SK-N-MC (cell line): ENCODE data around the gene CEACAM5.
A peak's percentile ranks its signal among the peaks of the same experiment; 100 is the strongest.

Experiments
- DNase-seq: peaks from one replicate; pipeline ENCODE4 v3.0.0-alpha.2; 2011; ENCODE audit warnings: low read depth, low spot score
- H3K27ac ChIP-seq: fragments of 200-600 bp; sonication (generic); 2 replicates; pipeline ENCODE4 v1.5.1; 2016; ENCODE audit warnings: mixed run types
- H3K36me3 ChIP-seq: fragments of 200-600 bp; sonication (generic); 2 replicates; pipeline ENCODE4 v1.6.1; 2017; ENCODE audit warnings: antibody characterized with exemption, low read length, mixed read lengths; ENCODE audit not compliant: insufficient read depth
- H3K4me3 ChIP-seq: fragments of 200-600 bp; sonication (generic); 2 replicates; pipeline ENCODE4 v1.5.1; 2016
- H3K9ac ChIP-seq: fragments of 200-600 bp; sonication (generic); 2 replicates; pipeline ENCODE4 v1.8.0; 2017; ENCODE audit warnings: mixed run types, mixed read lengths; ENCODE audit not compliant: insufficient read length
- H3K9me3 ChIP-seq: fragments of 200-600 bp; sonication (generic); 2 replicates; pipeline ENCODE4 v1.6.1; 2017; ENCODE audit warnings: low read depth, mild to moderate bottlenecking, antibody characterized with exemption, low read length, moderate library complexity, mixed read lengths
- EZH2 ChIP-seq: fragments of 200-600 bp; sonication (generic); IDR thresholded peaks from one replicate; pipeline ENCODE4 v1.6.1; 2017; ENCODE audit warnings: antibody characterized with exemption
- FOXP2 ChIP-seq: optimal IDR thresholded peaks from 2 replicates; pipeline ENCODE3; 2011; ENCODE audit warnings: mild to moderate bottlenecking, moderate library complexity; ENCODE audit not compliant: insufficient read depth; ENCODE audit errors: extremely low read length, control extremely low read depth
- POLR2AphosphoS5 ChIP-seq: IDR thresholded peaks from 2 replicates; pipeline ENCODE4 v1.6.1; 2012; ENCODE audit warnings: mild to moderate bottlenecking, low read depth, low read length, borderline replicate concordance

CEACAM5 gene

GRCh38 chr19:41698746-41699230 lies 9.6 kb upstream of the CEACAM5 start:
- no peak for TF ChIP-seq EZH2
- TF ChIP-seq FOXP2, result no peak
- no peak; the same call in 1 of the 2 replicates for TF ChIP-seq POLR2AphosphoS5
- peak; percentile 26 for DNase-seq
- peak overlapping the region; percentile 28; the same call in 1 of the 2 replicates for H3K27ac ChIP-seq

GRCh38 chr19:41699231-41699967 lies 9.0 kb upstream of the CEACAM5 start:
- H3K9ac ChIP-seq, result no peak overlapping the region
- H3K4me3 ChIP-seq, result no peak overlapping the region
- H3K36me3 ChIP-seq, result no peaks in the 10 kb centered on the region
- no peak for DNase-seq
- TF ChIP-seq EZH2, result no peak
- TF ChIP-seq FOXP2, result no peak
- TF ChIP-seq POLR2AphosphoS5, result no peak
- no peaks in the 10 kb centered on the region for H3K9me3 ChIP-seq
- H3K27ac ChIP-seq, result no peak overlapping the region; the same call in 1 of the 2 replicates

More at GRCh38 chr19:41698746-41699230, 9.6 kb upstream of the CEACAM5 start:
- H3K9me3 ChIP-seq, result no peaks in the 10 kb centered on the region
- H3K36me3 ChIP-seq, result no peaks in the 10 kb centered on the region
- H3K4me3 ChIP-seq, result no peak overlapping the region
- H3K9ac ChIP-seq, result no peak overlapping the region

GRCh38 chr19:41699968-41700323 lies 8.5 kb upstream of the CEACAM5 start:
- Histone ChIP-seq H3K27ac (no peak overlapping the region), H3K4me3 (no peak overlapping the region), H3K9me3 (no peaks in the 10 kb centered on the region), H3K9ac (no peak overlapping the region), H3K36me3 (no peaks in the 10 kb centered on the region)
- no peak for TF ChIP-seq POLR2AphosphoS5
- TF ChIP-seq EZH2, result no peak
- no peak for TF ChIP-seq FOXP2
- DNase-seq, result no peak

- Histone ChIP-seq H3K27ac (peak overlapping the region; percentile 99), H3K4me3 (no peak overlapping the region), H3K36me3 (no peaks in the 10 kb centered on the region), H3K9ac (peak overlapping the region; percentile 69), H3K9me3 (no peaks in the 10 kb centered on the region)
- DNase-seq, result no peak
- TF ChIP-seq FOXP2 (no peak), POLR2AphosphoS5 (no peak), EZH2 (no peak)
Measured at GRCh38 chr19:41700381-41701195, 7.8 kb upstream of the CEACAM5 start.

- peak overlapping the region; percentile 99 for H3K27ac ChIP-seq
Measured at GRCh38 chr19:41701401-41702075, 6.9 kb upstream of the CEACAM5 start.

GRCh38 chr19:41702171-41702651 lies 6.2 kb upstream of the CEACAM5 start:
- no peaks in the 10 kb centered on the region for H3K36me3 ChIP-seq
- peak; percentile 99 for DNase-seq
- H3K9ac ChIP-seq, result peak overlapping the region; percentile 73
- peak overlapping the region; percentile 65 for H3K4me3 ChIP-seq
- H3K27ac ChIP-seq, result peak overlapping the region; percentile 99
- TF ChIP-seq FOXP2, result peak; percentile 31
- TF ChIP-seq POLR2AphosphoS5, result peak; percentile 66
- no peak for TF ChIP-seq EZH2
- H3K9me3 ChIP-seq, result no peaks in the 10 kb centered on the region

More at GRCh38 chr19:41701401-41702075, 6.9 kb upstream of the CEACAM5 start:
- Histone ChIP-seq H3K4me3 (peak overlapping the region; percentile 65), H3K9ac (peak overlapping the region; percentile 69), H3K36me3 (no peaks in the 10 kb centered on the region), H3K9me3 (no peaks in the 10 kb centered on the region)
- DNase-seq, result peak; percentile 66
- TF ChIP-seq EZH2, result no peak
- no peak for TF ChIP-seq FOXP2
- no peak for TF ChIP-seq POLR2AphosphoS5

- DNase-seq, result no peak
- Histone ChIP-seq H3K9ac (no peak overlapping the region), H3K36me3 (no peaks in the 10 kb centered on the region), H3K27ac (peak overlapping the region; percentile 99), H3K9me3 (no peaks in the 10 kb centered on the region), H3K4me3 (no peak overlapping the region)
- no peak for TF ChIP-seq POLR2AphosphoS5
- TF ChIP-seq EZH2, result no peak
- TF ChIP-seq FOXP2, result no peak
Measured at GRCh38 chr19:41703602-41704293, 4.7 kb upstream of the CEACAM5 start.
